HepG2 (cell line): ENCODE data around the gene RBM23. TPM values are rescaled to one million over a fixed set of nuclear protein-coding genes. Genes with fewer than 3 reads are reported as not detected.

Source experiments
- CCAR2 ChIP-seq: fragments of 200-400 bp; formaldehyde crosslinking; optimal IDR thresholded peaks from 2 replicates; pipeline ENCODE3; 2018; ENCODE audit warnings: low read depth, mild to moderate bottlenecking, low read length, moderate library complexity
- ETS1 ChIP-seq: sonication (generic); formaldehyde crosslinking; IDR thresholded peaks from 2 replicates; pipeline ENCODE4 v1.4.0; 2020; ENCODE audit warnings: missing genetic modification reagents
- FIP1L1 ChIP-seq: fragments of 200-400 bp; formaldehyde crosslinking; IDR thresholded peaks from 2 replicates; pipeline ENCODE4 v1.6.1; 2018; ENCODE audit warnings: low read depth, mild to moderate bottlenecking, low read length, moderate library complexity, borderline replicate concordance; ENCODE audit not compliant: insufficient read depth
- FOXA1 ChIP-seq, 2 experiments: fragments of 450-650 bp in 1 of 2; sonication (generic) in 1 of 2; formaldehyde crosslinking in 1 of 2; IDR thresholded peaks; 2 replicates each; pipeline versions ENCODE4 v1.4.0 to v1.6.1; 2016 to 2020; ENCODE audit warnings: missing genetic modification reagents in 1 of 2
- ISX ChIP-seq: sonication (generic); formaldehyde crosslinking; conservative IDR thresholded peaks from 2 replicates; pipeline ENCODE4 v1.5.0; 2020; ENCODE audit warnings: missing genetic modification reagents
- KDM1A ChIP-seq: IDR thresholded peaks from 2 replicates; pipeline ENCODE4 v1.6.1; 2016; ENCODE audit warnings: missing compliant biosample characterization
- KLF13 ChIP-seq: sonication (generic); formaldehyde crosslinking; IDR thresholded peaks from 2 replicates; pipeline ENCODE4 v1.4.0; 2020; ENCODE audit warnings: mild to moderate bottlenecking, missing genetic modification reagents
- NCOA2 ChIP-seq: sonication (generic); formaldehyde crosslinking; IDR thresholded peaks from 2 replicates; pipeline ENCODE4 v1.8.0; 2022; ENCODE audit warnings: inconsistent platforms
- PAWR ChIP-seq: sonication (generic); formaldehyde crosslinking; IDR thresholded peaks from 2 replicates; pipeline ENCODE4 v1.4.0; 2020; ENCODE audit warnings: missing genetic modification reagents, mild to moderate bottlenecking, borderline replicate concordance
- THAP8 ChIP-seq: sonication (generic); formaldehyde crosslinking; IDR thresholded peaks from 2 replicates; pipeline ENCODE4 v1.5.1; 2020; ENCODE audit warnings: missing genetic modification reagents, mild to moderate bottlenecking, borderline replicate concordance
- WIZ ChIP-seq: sonication (generic); formaldehyde crosslinking; IDR thresholded peaks from 2 replicates; pipeline ENCODE4 v1.5.1; 2020; ENCODE audit warnings: mild to moderate bottlenecking, missing genetic modification reagents
- XRCC5 ChIP-seq: fragments of 200-400 bp; formaldehyde crosslinking; optimal IDR thresholded peaks from 2 replicates; pipeline ENCODE3; 2017; ENCODE audit warnings: mild to moderate bottlenecking, low read length
- ZBTB2 ChIP-seq: sonication (generic); formaldehyde crosslinking; IDR thresholded peaks from 2 replicates; pipeline ENCODE4 v1.8.0; 2022; ENCODE audit warnings: low read depth, missing genetic modification reagents
- ZFP41 ChIP-seq: sonication (generic); formaldehyde crosslinking; IDR thresholded peaks from 2 replicates; pipeline ENCODE4 v1.4.0; 2020; ENCODE audit warnings: mild to moderate bottlenecking, missing genetic modification reagents, borderline replicate concordance
- ZNF274 ChIP-seq: sonication (generic); formaldehyde crosslinking; IDR thresholded peaks from 2 replicates; pipeline ENCODE4 v1.5.1; 2020; ENCODE audit warnings: mild to moderate bottlenecking, missing genetic modification reagents
- ZNF329 ChIP-seq: sonication (generic); formaldehyde crosslinking; IDR thresholded peaks from 2 replicates; pipeline ENCODE4 v1.9.0; 2021; ENCODE audit warnings: low read depth, mild to moderate bottlenecking, missing genetic modification reagents
- ZNF343 ChIP-seq: sonication (generic); formaldehyde crosslinking; IDR thresholded peaks from 2 replicates; pipeline ENCODE4 v1.4.0; 2020; ENCODE audit warnings: mild to moderate bottlenecking, missing genetic modification reagents
- ZNF503 ChIP-seq: sonication (generic); formaldehyde crosslinking; IDR thresholded peaks from 2 replicates; pipeline ENCODE4 v1.4.0; 2020; ENCODE audit warnings: missing genetic modification reagents
- ZNF724P ChIP-seq: sonication (generic); formaldehyde crosslinking; IDR thresholded peaks from 2 replicates; pipeline ENCODE4 v1.8.0; 2022; ENCODE audit warnings: missing genetic modification reagents, borderline replicate concordance
- ZNF749 ChIP-seq: sonication (generic); formaldehyde crosslinking; IDR thresholded peaks from 2 replicates; pipeline ENCODE4 v1.8.0; 2022; ENCODE audit warnings: mild to moderate bottlenecking, missing genetic modification reagents, moderate library complexity, borderline replicate concordance
- ZNF780A ChIP-seq: sonication (generic); formaldehyde crosslinking; IDR thresholded peaks from 2 replicates; pipeline ENCODE4 v1.8.0; 2022; ENCODE audit warnings: mild to moderate bottlenecking, missing genetic modification reagents, moderate library complexity
- ZNF878 ChIP-seq: sonication (generic); formaldehyde crosslinking; IDR thresholded peaks from 2 replicates; pipeline ENCODE4 v1.8.1; 2023; ENCODE audit warnings: mild to moderate bottlenecking, missing genetic modification reagents, moderate library complexity
- ZZZ3 ChIP-seq: sonication (generic); formaldehyde crosslinking; IDR thresholded peaks from 2 replicates; pipeline ENCODE4 v1.4.0; 2020; ENCODE audit warnings: missing genetic modification reagents, mild to moderate bottlenecking, borderline replicate concordance
- polyA plus RNA-seq, 8 experiments: library from polyadenylated mRNA; depleted of rRNA in 3 of 8; stranded (reverse) in 7 of 8; unstranded in 1 of 8; fragments of >200 nt; fragmentation: Illumina TruSeq in 4 of 8; extraction: Trizol in 4 of 8; gene quantifications; 2 replicates each; pipeline versions ENCODE4 v1.2.1 to v1.2.3, GENCODE V29; 2011 to 2016; ENCODE audit warnings: low read depth in 4 of 8, missing spikeins in 1 of 8, mixed read lengths in 1 of 8; ENCODE audit not compliant: insufficient read depth in 1 of 8
- total RNA-seq, 5 experiments: library from RNA; depleted of rRNA; stranded (reverse); fragments of >200 nt; fragmentation: Illumina TruSeq; extraction: Trizol; gene quantifications; 2 replicates each; pipeline ENCODE4 v1.2.3, GENCODE V29; 2016; ENCODE audit warnings: low read depth in 1 of 5

RBM23 gene
- total and polyA plus RNA-seq, 2 of the 13 experiments (the other 11 are each of a cell fraction or from before 2014, with no cell fraction given) = 1.5 to 2.1 TPM

- TF ChIP-seq ETS1 = no peak
- no peak for TF ChIP-seq ZNF780A (CRISPR knock-in tag)
- TF ChIP-seq CCAR2 = peak; percentile 66
- TF ChIP-seq ZNF749 = 0 out of 2 replicates have a peak, but pooled peaks have one; percentile 21
- TF ChIP-seq PAWR (CRISPR knock-in tag) = no peak
- no peak for TF ChIP-seq KLF13 (CRISPR knock-in tag)
- peak; percentile 39; the same call in 1 of the 2 replicates for TF ChIP-seq ZNF878 (CRISPR knock-in tag)
- no peak for TF ChIP-seq NCOA2 (CRISPR knock-in tag)
- 0 out of 2 replicates have a peak, but pooled peaks have one; percentile 8 for TF ChIP-seq ZZZ3 (CRISPR knock-in tag)
- no peak for TF ChIP-seq XRCC5
- 0 out of 2 replicates have a peak, but pooled peaks have one; percentile 18 for TF ChIP-seq WIZ
- peak; percentile 23; the same call in 1 of the 2 replicates for TF ChIP-seq ZNF343
- no peak for TF ChIP-seq ISX (CRISPR knock-in tag)
- no peak for TF ChIP-seq THAP8
- TF ChIP-seq ZNF274 = no peak
- peak; percentile 45; the same call in 1 of the 2 replicates for TF ChIP-seq ZNF329 (CRISPR knock-in tag)
- TF ChIP-seq ZNF503 (CRISPR knock-in tag) = peak; percentile 41; the same call in 1 of the 2 replicates
- TF ChIP-seq FOXA1 (IDR thresholded peaks at IDR 0.05) = no peak
- TF ChIP-seq FOXA1 (CRISPR knock-in tag; IDR thresholded peaks at IDR 0.05) = no peak
- no peak for TF ChIP-seq ZBTB2 (CRISPR knock-in tag)
- TF ChIP-seq ZFP41 (CRISPR knock-in tag) = 0 out of 2 replicates have a peak, but pooled peaks have one; percentile 14
- no peak for TF ChIP-seq KDM1A (CRISPR knock-in tag)
- TF ChIP-seq ZNF724P (CRISPR knock-in tag) = 0 out of 2 replicates have a peak, but pooled peaks have one; percentile 15
- TF ChIP-seq FIP1L1 = no peak
Measured at GRCh38 chr14:22928237-22929103, 9.5 kb upstream of the RBM23 start (continued).
